Measurements from ENCODE around the gene AP1B1. TPM values are rescaled to one million over a fixed set of nuclear protein-coding genes. Genes with fewer than 3 reads are reported as not detected.

The AP1B1 gene
- polyA plus RNA-seq, 1 donor from 2014 or later: 43.8 TPM

- peaks cover 17% of the 10 kb centered on the region for H3K36me3 ChIP-seq (ENCODE audit: insufficient read depth, low read length)
- H3K79me2 ChIP-seq (replicated peaks; ENCODE audit: insufficient read depth, low read length): no peaks in the 10 kb centered on the region
- no peaks in the 10 kb centered on the region for H3F3A ChIP-seq (ENCODE audit: insufficient read depth, low read length, poor library complexity, severe bottlenecking)
- no peak overlapping the region for H2AFZ ChIP-seq (ENCODE audit: low read depth, low read length)
- H4K20me1 ChIP-seq (ENCODE audit: insufficient read depth): no peaks in the 10 kb centered on the region
- H3K27ac ChIP-seq (ENCODE audit: low read length): no peak overlapping the region
- no peak overlapping the region for H3K4me2 ChIP-seq (ENCODE audit: low read length)
- H3K9ac ChIP-seq (ENCODE audit: low read length): no peak overlapping the region
- TF ChIP-seq REST (IDR thresholded peaks at IDR 0.05; ENCODE audit: borderline replicate concordance): no peak
- no peak for TF ChIP-seq RAD21 (conservative IDR thresholded peaks at IDR 0.05)
- no peak for TF ChIP-seq POLR2AphosphoS5 (IDR thresholded peaks at IDR 0.05)
- no peak for TF ChIP-seq CTCF (IDR thresholded peaks at IDR 0.05; ENCODE audit: poor library complexity, severe bottlenecking)
- TF ChIP-seq TAF1 (IDR thresholded peaks at IDR 0.05; ENCODE audit: low read depth): no peak
- no peak for TF ChIP-seq EZH2 (IDR thresholded peaks at IDR 0.05; ENCODE audit: borderline replicate concordance, insufficient read depth, low read length, poor library complexity, severe bottlenecking)
- TF ChIP-seq SMC3 (conservative IDR thresholded peaks at IDR 0.05; ENCODE audit: poor library complexity): no peak
- TF ChIP-seq MXI1 (conservative IDR thresholded peaks at IDR 0.05; ENCODE audit: poor library complexity, severe bottlenecking): no peak
- TF ChIP-seq EP300 (conservative IDR thresholded peaks at IDR 0.05; ENCODE audit: poor library complexity, severe bottlenecking): no peak
- no peaks in the 10 kb centered on the region for H3K9me2 ChIP-seq (ENCODE audit: insufficient read depth, low read length)
- no peaks in the 10 kb centered on the region for H3K27me3 ChIP-seq (ENCODE audit: insufficient read depth, low read depth, low read length)
- no peak overlapping the region for H3K4me3 ChIP-seq (ENCODE audit: low read length)
- H3K9me3 ChIP-seq (ENCODE audit: low read length): no peaks in the 10 kb centered on the region
These were observed 87.9 kb downstream of the AP1B1 start for GRCh38 chr22:29300467-29300806.

GRCh38 chr22:29299136-29299900 is 89.1 kb downstream of the AP1B1 start:
- no peaks in the 10 kb centered on the region for H4K20me1 ChIP-seq (ENCODE audit: insufficient read depth)

More at GRCh38 chr22:29299136-29299900, 89.1 kb downstream of the AP1B1 start:
- H3K79me2 ChIP-seq (replicated peaks; ENCODE audit: insufficient read depth, low read length): no peaks in the 10 kb centered on the region
- H3K9me3 ChIP-seq (ENCODE audit: low read length): no peaks in the 10 kb centered on the region
- no peak overlapping the region for H3K4me2 ChIP-seq (ENCODE audit: low read length)
- H3K9ac ChIP-seq (ENCODE audit: low read length): no peak overlapping the region
- H3K4me3 ChIP-seq (ENCODE audit: low read length): no peak overlapping the region
- peaks cover 20% of the 10 kb centered on the region for H3K36me3 ChIP-seq (ENCODE audit: insufficient read depth, low read length)
- H3K27me3 ChIP-seq (ENCODE audit: insufficient read depth, low read depth, low read length): no peaks in the 10 kb centered on the region
- no peak overlapping the region for H2AFZ ChIP-seq (ENCODE audit: low read depth, low read length)
- no peaks in the 10 kb centered on the region for H3K9me2 ChIP-seq (ENCODE audit: insufficient read depth, low read length)
- no peak for TF ChIP-seq SMC3 (conservative IDR thresholded peaks at IDR 0.05; ENCODE audit: poor library complexity)
- TF ChIP-seq RAD21 (conservative IDR thresholded peaks at IDR 0.05): no peak
- H3K27ac ChIP-seq (ENCODE audit: low read length): no peak overlapping the region
- no peaks in the 10 kb centered on the region for H3F3A ChIP-seq (ENCODE audit: insufficient read depth, low read length, poor library complexity, severe bottlenecking)
